Naive thymus-derived CD8-positive, alpha-beta T cell (primary cell): Measurements from ENCODE around the gene DESI1. TPM values are rescaled to one million over a fixed set of nuclear protein-coding genes. Genes with fewer than 3 reads are reported as not detected.
"Not testable (repeated sequence)": the region's sequence is repeated elsewhere in the genome, so short reads cannot be mapped to it uniquely, and the experiment has no call there.

ENCODE experiments used
- ATAC-seq, 2 donors: fragments of 150-1000 bp; cut with Tn5 transposase in 1 of 2; sonication (Bioruptor Pico), chemical (Tn5 transposase) in 1 of 2; 1 replicate in 1 of 2; 2 replicates in 1 of 2; pipeline ENCODE4 v1.10.0; 2021; ENCODE audit warnings: mild to moderate bottlenecking in 2 of 2, moderate library complexity in 2 of 2
- POLR2A ChIA-PET: fragments of 350-600 bp; sonication (Branson Sonifier 250); formaldehyde crosslinking; loops from one replicate; lab custom pipeline; 2021; ENCODE audit warnings: antibody characterized with exemption; lab: Charles Lee
- DNase-seq, 10 donors: peaks; one replicate each; pipeline versions ENCODE4 v3.0.0 to v3.0.0-alpha.2; 2020 to 2022
- H3K27ac Mint-ChIP-seq, 10 donors: one replicate each; pipeline ENCODE4 v1.8.0; 2020 to 2022; ENCODE audit warnings: mild to moderate bottlenecking in 10 of 10, mixed read lengths in 10 of 10, moderate library complexity in 4 of 10, inconsistent platforms in 1 of 10
- H3K27me3 Mint-ChIP-seq, 5 donors: one replicate each; pipeline ENCODE4 v1.8.0; 2021 to 2022; ENCODE audit warnings: mixed read lengths in 5 of 5
- H3K36me3 Mint-ChIP-seq, 3 donors: one replicate each; pipeline ENCODE4 v1.8.0; 2020 to 2022; ENCODE audit warnings: mixed read lengths in 3 of 3, mild to moderate bottlenecking in 2 of 3, inconsistent platforms in 1 of 3
- H3K4me1 Mint-ChIP-seq, 4 donors: one replicate each; pipeline ENCODE4 v1.8.0; 2021 to 2022; ENCODE audit warnings: mixed read lengths in 4 of 4
- H3K4me3 Mint-ChIP-seq, 10 donors: one replicate each; pipeline ENCODE4 v1.8.0; 2020 to 2022; ENCODE audit warnings: mild to moderate bottlenecking in 10 of 10, mixed read lengths in 10 of 10, moderate library complexity in 6 of 10, inconsistent platforms in 1 of 10
- H3K9me3 Mint-ChIP-seq, 9 donors: one replicate each; pipeline ENCODE4 v1.8.0; 2020 to 2022; ENCODE audit warnings: mixed read lengths in 9 of 9, mild to moderate bottlenecking in 3 of 9, inconsistent platforms in 1 of 9, moderate library complexity in 1 of 9
- polyA plus RNA-seq, 3 donors: library from polyadenylated mRNA; unstranded; fragments of 300-500 nt; fragmentation: Illumina TruSeq; gene quantifications; one replicate each; pipeline ENCODE4 v1.2.3, GENCODE V29; 2021
- total RNA-seq, 8 experiments: library from RNA in 2 of 8; stranded (reverse) in 2 of 8; gene quantifications; one replicate each; pipeline ENCODE4 v1.2.3 and lab custom pipeline; 2021 to 2026

The DESI1 gene
- total and polyA plus RNA-seq, 5 experiments from 2014 or later = 7.5 to 29.3 (median 13.9) TPM

DNA sequence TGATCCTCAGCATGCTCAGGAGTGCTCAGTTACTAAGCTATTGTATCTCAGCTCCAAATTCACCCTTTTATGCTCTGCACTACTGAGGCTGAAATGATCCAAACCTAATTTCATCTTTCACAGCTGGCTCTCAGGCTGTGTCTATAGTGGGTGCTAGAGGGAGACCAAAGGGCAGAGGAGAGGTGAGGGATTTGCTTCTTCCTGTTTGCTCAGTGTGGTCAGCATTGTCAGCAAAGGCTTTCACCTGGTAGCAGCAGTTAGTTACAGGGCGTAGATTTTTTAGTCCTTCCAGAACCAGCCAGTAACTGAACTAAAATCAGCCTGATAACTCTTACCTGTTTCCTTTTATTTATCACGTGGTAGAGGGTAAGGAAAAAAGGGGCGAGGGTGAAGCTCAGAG is 33.5 kb upstream of the DESI1 start:
- no peaks in the 10 kb centered on the region for H3K9me3 Mint-ChIP-seq
- no peak overlapping the region for H3K27ac Mint-ChIP-seq

DNA sequence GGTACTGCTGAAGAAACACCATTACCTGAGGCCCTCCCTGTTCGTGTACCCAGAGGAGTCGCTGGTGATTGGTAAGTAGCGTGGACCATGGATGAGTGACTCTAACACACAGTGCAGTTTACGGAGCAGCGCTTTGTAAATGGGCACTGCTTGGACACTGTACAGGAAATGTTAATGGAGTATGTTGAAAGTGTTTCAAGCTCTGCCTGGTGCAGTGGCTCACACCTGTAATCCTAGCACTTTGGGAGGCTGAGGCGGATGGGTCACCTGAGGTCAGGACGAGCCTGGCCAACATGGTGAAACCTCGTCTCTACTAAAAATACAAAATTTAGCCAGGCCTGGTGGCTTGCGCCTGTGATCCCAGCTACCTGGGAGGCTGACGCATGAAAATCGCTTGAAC is 30.0 kb upstream of the DESI1 start:
- Mint-ChIP-seq H3K27ac (no peak overlapping the region), H3K27me3 (no peaks in the 10 kb centered on the region), H3K36me3 (peaks cover 0 to 91% (median 13%) of the 10 kb centered on the region in 3 donors), H3K9me3 (no peaks in the 10 kb centered on the region), H3K4me3 (no peak overlapping the region), H3K4me1 (peaks cover 4 to 11% (median 8%) of the 10 kb centered on the region in 4 donors)
- POLR2A ChIA-PET = interaction anchor here (0.6 kb wide), 1 partner anchor 150 kb away, joined by 5 read pairs; no protein-coding TSS in a partner anchor
- ATAC-seq = no peak
- DNase-seq = no peak

More for the DNA sequence above, 33.5 kb upstream of the DESI1 start:
- DNase-seq = no peak
- POLR2A ChIA-PET = no interaction called here
- Mint-ChIP-seq H3K4me3 (no peak overlapping the region), H3K36me3 (peaks cover 0 to 92% (median 14%) of the 10 kb centered on the region in 3 donors), H3K4me1 (peaks cover 0 to 4% (median 1%) of the 10 kb centered on the region in 4 donors), H3K27me3 (no peaks in the 10 kb centered on the region)
- ATAC-seq = no peak

DNA sequence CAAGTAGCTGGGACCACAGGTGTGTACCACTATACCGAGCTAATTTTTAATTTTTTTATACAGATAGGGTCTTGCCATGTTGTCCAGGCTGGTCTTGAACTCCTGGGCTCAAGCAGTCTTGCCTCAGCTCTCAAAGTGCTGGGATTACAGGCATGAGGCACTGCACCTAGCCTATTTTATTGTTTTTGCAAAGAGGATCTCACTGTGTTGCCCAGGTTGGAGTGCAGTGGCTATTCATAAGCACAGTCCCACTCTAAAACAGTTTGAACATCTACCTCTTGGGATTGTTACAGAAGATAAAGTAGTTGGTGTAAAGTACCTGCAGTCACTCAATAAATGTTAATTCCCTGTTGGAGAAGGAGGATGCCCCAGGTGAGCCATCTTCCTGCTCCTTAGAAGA is 29.4 kb upstream of the DESI1 start:
- H3K9me3 Mint-ChIP-seq = no peaks in the 10 kb centered on the region
- H3K27ac Mint-ChIP-seq = peak overlapping the region in 2 of 10 donors; percentile 44 to 55
- ATAC-seq (no peak), DNase-seq (no peak)
- no peak overlapping the region for H3K4me3 Mint-ChIP-seq
- no peaks in the 10 kb centered on the region for H3K27me3 Mint-ChIP-seq
- POLR2A ChIA-PET = no interaction called here
- H3K36me3 Mint-ChIP-seq = peaks cover 0 to 92% (median 13%) of the 10 kb centered on the region in 3 donors
- H3K4me1 Mint-ChIP-seq = peaks cover 4 to 11% (median 8%) of the 10 kb centered on the region in 4 donors

DNA sequence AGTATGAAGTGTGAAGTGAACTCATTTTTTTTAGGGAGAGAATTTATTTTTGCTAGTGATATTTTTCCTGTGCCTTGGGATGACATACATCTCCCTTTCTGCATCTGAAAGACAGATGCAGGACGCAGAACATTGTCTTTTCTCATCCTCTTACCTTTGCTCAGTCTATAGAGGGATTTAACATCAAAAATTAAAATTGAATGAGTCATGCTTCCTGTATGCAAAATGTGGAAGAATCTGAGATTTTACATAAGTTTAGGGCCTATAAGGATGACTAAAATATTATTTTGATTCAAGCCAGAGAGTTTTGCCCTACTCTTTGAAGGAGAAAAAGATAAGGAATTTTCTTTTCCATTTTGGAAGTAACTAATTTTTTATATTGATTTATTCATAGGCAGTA is 27.6 kb upstream of the DESI1 start:
- H3K27me3 Mint-ChIP-seq = no peaks in the 10 kb centered on the region
- peak overlapping the region in 5 of 10 donors; percentile 22 to 53 (median 29) for H3K27ac Mint-ChIP-seq
- POLR2A ChIA-PET = no interaction called here
- no peak overlapping the region for H3K4me3 Mint-ChIP-seq
- no peak for DNase-seq
- H3K4me1 Mint-ChIP-seq = peaks cover 4 to 13% (median 8%) of the 10 kb centered on the region in 4 donors
- H3K9me3 Mint-ChIP-seq = no peaks in the 10 kb centered on the region
- peaks cover 0 to 89% (median 7%) of the 10 kb centered on the region in 3 donors for H3K36me3 Mint-ChIP-seq
- no peak for ATAC-seq

DNA sequence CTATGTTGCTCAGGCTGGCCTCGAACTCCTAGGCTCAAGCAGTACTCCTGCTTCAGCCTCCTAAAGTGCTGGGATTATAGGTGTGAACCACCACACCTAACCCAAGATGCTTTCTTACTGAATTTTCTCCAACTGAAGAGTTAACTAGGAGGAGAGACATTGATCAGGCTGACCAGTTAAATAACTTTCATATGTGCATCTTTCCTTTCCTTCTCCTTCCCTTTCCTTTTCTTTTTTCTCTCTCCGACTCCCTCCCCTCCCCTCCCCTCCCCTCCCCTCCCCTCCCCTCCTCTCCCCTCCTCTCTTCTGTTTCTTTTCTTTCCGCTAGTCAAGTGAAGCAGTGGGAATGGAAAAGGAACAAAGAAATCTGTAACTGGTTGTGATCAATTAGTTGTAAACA is 26.9 kb upstream of the DESI1 start:
- H3K36me3 Mint-ChIP-seq = peaks cover 0 to 89% (median 7%) of the 10 kb centered on the region in 3 donors
- DNase-seq (no peak), ATAC-seq (no peak)
- POLR2A ChIA-PET = interaction anchor here (1.0 kb wide), 1 partner anchor 10 kb away, joined by 3 read pairs; no protein-coding TSS in a partner anchor
- H3K27ac Mint-ChIP-seq = peak overlapping the region in 1 of 10 donors; percentile 53
- H3K27me3 Mint-ChIP-seq = no peaks in the 10 kb centered on the region
- peaks cover 4 to 10% (median 8%) of the 10 kb centered on the region in 4 donors for H3K4me1 Mint-ChIP-seq
- H3K9me3 Mint-ChIP-seq = no peaks in the 10 kb centered on the region
- H3K4me3 Mint-ChIP-seq = no peak overlapping the region

DNA sequence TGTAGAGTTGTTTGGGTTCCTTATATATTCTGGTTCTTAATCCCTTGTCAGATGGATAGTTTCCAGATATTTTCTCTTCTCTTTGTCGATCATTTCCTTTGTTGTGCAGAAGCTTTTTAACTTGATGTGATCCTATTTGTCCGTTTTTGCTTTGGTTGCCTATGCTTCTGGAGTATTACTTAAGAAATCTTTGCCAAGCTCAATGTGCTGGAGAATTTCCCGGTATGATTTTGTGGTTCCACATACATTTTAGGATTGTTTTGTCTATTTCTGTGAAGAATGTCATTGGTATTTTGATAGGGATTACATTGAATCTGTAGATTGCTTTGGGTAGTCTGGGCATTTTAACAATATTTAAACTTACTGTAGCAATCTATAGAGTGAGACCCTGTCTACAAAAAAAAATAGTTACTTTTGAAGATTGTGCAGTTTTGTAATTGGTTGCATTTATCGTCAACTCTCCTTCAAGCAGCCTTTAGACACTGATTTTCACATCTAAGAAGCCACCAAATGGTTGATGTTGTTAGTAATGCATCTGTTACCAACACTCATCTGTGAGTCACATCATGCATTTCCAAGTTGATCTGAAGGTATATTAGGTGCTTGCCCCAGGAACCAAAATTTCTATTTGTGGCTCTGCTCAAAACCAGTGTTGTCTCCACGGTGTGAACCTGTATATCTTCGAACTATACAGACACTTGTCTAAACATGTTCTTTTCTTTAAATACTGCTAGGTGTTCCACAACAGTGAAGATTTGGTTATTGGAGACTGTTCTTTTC is 21.7 kb upstream of the DESI1 start:
- H3K4me1 Mint-ChIP-seq = peaks cover 0 to 16% (median 7%) of the 10 kb centered on the region in 4 donors
- ATAC-seq (no peak), DNase-seq (no peak)
- H3K9me3 Mint-ChIP-seq = no peaks in the 10 kb centered on the region
- H3K36me3 Mint-ChIP-seq = peaks cover 6 to 87% (median 19%) of the 10 kb centered on the region in 3 donors
- POLR2A ChIA-PET = no interaction called here
- H3K27me3 Mint-ChIP-seq = no peaks in the 10 kb centered on the region
- H3K4me3 Mint-ChIP-seq = no peak overlapping the region
- peak overlapping the region in 3 of 10 donors; percentile 9 to 44 (median 25) for H3K27ac Mint-ChIP-seq

DNA sequence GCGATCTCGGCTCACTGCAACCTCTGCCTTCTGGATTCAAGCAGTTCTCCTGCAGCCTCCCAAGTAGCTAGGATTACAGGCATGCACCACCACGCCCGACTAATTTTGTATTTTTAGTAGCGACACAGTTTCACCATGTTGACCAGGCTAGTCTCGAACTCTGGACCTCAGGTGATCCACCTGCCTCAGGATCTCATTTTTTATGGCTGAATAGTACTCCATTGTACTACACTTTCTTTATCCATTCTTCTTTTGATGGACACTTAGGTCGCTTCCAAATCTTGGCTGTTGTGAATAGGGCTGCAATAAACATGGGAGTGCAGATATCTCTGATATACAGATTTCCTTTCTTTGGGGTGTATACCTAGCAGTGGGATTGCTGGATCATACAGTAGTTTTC is 21.0 kb upstream of the DESI1 start:
- no peak overlapping the region for H3K4me3 Mint-ChIP-seq
- H3K36me3 Mint-ChIP-seq = peaks cover 6 to 88% (median 21%) of the 10 kb centered on the region in 3 donors
- no peaks in the 10 kb centered on the region for H3K9me3 Mint-ChIP-seq
- peak overlapping the region in 3 of 10 donors; percentile 25 to 44 (median 35) for H3K27ac Mint-ChIP-seq
- H3K27me3 Mint-ChIP-seq = no peaks in the 10 kb centered on the region
- DNase-seq (no peak), ATAC-seq (no peak)
- H3K4me1 Mint-ChIP-seq = peaks cover 0 to 15% (median 7%) of the 10 kb centered on the region in 4 donors
- POLR2A ChIA-PET = no interaction called here

DNA sequence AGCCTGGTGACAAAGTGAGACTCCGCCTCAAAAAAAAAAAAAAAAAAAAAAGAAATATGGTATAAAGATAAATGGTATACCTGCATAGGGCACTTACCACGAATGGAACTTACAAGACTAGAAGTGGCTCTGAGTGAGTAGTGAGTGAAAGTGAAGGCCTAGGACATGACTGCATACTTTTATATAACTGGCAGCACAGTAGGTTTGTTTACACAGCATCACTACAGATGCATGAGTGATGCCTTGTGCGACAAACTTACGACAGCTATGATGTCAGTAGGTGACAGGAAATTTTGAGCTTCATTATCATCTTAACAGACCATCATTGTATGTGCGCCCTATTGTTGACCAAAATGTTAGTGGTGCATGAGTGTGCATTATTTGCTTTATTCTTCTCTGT is 17.9 kb upstream of the DESI1 start:
- no peaks in the 10 kb centered on the region for H3K9me3 Mint-ChIP-seq

DNA sequence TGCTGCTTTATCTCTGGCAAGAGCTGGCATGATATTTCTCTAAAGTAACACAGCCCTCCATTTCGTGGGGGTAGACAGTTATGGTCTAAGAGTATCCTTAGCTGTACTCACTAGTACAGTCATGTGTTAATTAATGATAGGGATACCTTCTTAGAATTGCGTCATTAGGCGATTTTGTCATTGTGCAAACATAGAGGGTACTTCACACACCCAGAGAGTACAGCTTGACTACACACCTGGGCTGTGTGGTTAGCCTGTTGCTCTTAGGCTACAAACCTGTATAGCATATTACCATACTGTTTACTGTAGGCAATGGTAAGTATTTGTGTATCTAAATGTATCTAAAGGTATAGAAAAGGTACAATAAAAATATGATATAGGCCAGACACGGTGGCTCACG is 17.3 kb upstream of the DESI1 start:
- H3K4me1 Mint-ChIP-seq = peaks cover 3 to 18% (median 12%) of the 10 kb centered on the region in 4 donors
- H3K4me3 Mint-ChIP-seq = no peak overlapping the region
- H3K27ac Mint-ChIP-seq = no peak overlapping the region
- POLR2A ChIA-PET = interaction anchor here (0.6 to 0.7 kb wide), 2 partner anchors 16 to 195 kb away, joined by 3 to 7 read pairs; partner anchors contain the start of gene SREBF2
- H3K36me3 Mint-ChIP-seq = peaks cover 6 to 89% (median 18%) of the 10 kb centered on the region in 3 donors
- H3K9me3 Mint-ChIP-seq = no peaks in the 10 kb centered on the region
- H3K27me3 Mint-ChIP-seq = no peaks in the 10 kb centered on the region
- ATAC-seq (no peak), DNase-seq (no peak)

More for the DNA sequence above, 17.9 kb upstream of the DESI1 start:
- ATAC-seq (no peak), DNase-seq (no peak)
- Mint-ChIP-seq H3K4me3 (no peak overlapping the region), H3K27ac (no peak overlapping the region), H3K36me3 (peaks cover 6 to 87% (median 18%) of the 10 kb centered on the region in 3 donors), H3K4me1 (peaks cover 0 to 18% (median 11%) of the 10 kb centered on the region in 4 donors), H3K27me3 (no peaks in the 10 kb centered on the region)
- POLR2A ChIA-PET = interaction anchor here (0.6 to 0.7 kb wide), 2 partner anchors 39 to 194 kb away, joined by 3 to 7 read pairs; partner anchors contain the start of gene SREBF2

DNA sequence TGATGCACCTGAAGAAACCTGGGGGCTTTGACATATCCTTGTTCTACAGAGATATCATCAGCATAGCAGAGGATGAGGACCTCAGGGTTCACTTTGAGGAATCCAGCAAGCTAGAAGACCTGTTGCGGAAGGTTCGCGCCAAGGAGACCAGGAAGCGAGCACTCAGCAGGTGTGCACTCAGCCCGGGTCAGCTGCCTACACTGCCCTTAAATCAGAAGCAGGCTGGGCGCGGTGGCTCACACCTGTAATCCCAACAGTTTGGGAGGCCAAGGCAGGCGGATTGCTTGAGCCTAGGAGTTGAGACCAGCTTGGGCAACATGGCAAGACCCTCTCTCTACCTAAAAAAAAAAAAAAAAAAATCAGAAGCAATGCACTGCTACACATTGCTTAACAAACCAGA is 16.8 kb upstream of the DESI1 start:
- not testable (repeated sequence) for H3K4me3 Mint-ChIP-seq, ATAC-seq, H3K9me3 Mint-ChIP-seq, H3K27ac Mint-ChIP-seq, H3K27me3 Mint-ChIP-seq, DNase-seq
- POLR2A ChIA-PET = interaction anchor here (0.6 kb wide), 1 partner anchor 16 kb away, joined by 3 read pairs; no protein-coding TSS in a partner anchor
- peaks cover 6 to 89% (median 18%) of the 10 kb centered on the region in 3 donors for H3K36me3 Mint-ChIP-seq
- peaks cover 3 to 18% (median 12%) of the 10 kb centered on the region in 4 donors for H3K4me1 Mint-ChIP-seq

DNA sequence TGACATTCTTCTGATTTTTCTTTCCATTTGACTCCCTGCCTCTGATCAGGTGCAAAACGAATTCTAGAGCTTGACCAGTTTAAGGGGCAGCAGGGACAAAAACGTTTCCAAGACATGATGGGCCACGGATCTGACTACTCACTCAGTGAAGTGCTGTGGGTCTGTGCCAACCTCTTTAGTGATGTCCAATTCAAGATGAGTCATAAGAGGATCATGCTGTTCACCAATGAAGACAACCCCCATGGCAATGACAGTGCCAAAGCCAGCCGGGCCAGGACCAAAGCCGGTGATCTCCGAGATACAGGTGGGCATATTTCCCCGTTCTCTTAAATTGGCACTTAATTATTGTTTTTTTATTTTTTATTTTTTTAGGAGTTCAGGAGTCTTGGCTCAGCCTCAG is 15.6 kb upstream of the DESI1 start:
- no peak overlapping the region for H3K4me3 Mint-ChIP-seq
- POLR2A ChIA-PET = no interaction called here
- ATAC-seq = no peak

DNA sequence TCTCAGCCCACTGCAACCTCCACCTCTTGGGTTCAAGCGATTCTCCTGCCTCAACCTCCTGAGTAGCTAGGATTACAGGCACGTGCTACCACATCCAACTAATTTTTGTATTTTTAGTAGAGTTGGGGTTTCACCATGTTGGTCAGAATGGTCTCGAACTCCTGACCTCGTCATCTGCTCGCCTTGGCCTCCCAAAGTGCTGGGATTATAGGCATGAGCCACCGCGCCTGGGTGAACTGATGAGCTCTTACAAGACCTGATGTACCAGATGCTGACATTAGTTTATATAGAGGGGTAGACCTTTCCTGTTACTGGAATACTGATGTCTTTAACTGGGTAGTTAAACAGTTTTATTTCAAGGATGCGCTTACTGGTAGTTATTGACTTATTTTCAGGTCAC is 13.8 kb upstream of the DESI1 start:
- not testable (repeated sequence) for DNase-seq, H3K27ac Mint-ChIP-seq, ATAC-seq, H3K4me3 Mint-ChIP-seq, H3K9me3 Mint-ChIP-seq, H3K27me3 Mint-ChIP-seq
- Mint-ChIP-seq H3K36me3 (peaks cover 0 to 81% (median 19%) of the 10 kb centered on the region in 3 donors), H3K4me1 (peaks cover 2 to 10% (median 5%) of the 10 kb centered on the region in 4 donors)
- POLR2A ChIA-PET = interaction anchor here (0.5 kb wide), 1 partner anchor 343 kb away, joined by 3 read pairs; no protein-coding TSS in a partner anchor

More for the DNA sequence above, 15.6 kb upstream of the DESI1 start:
- no peaks in the 10 kb centered on the region for H3K27me3 Mint-ChIP-seq
- peaks cover 0 to 89% (median 13%) of the 10 kb centered on the region in 3 donors for H3K36me3 Mint-ChIP-seq
- peak overlapping the region in 1 of 10 donors; percentile 2 for H3K27ac Mint-ChIP-seq
- H3K9me3 Mint-ChIP-seq = no peaks in the 10 kb centered on the region
- H3K4me1 Mint-ChIP-seq = peaks cover 2 to 11% (median 7%) of the 10 kb centered on the region in 4 donors
- no peak for DNase-seq

DNA sequence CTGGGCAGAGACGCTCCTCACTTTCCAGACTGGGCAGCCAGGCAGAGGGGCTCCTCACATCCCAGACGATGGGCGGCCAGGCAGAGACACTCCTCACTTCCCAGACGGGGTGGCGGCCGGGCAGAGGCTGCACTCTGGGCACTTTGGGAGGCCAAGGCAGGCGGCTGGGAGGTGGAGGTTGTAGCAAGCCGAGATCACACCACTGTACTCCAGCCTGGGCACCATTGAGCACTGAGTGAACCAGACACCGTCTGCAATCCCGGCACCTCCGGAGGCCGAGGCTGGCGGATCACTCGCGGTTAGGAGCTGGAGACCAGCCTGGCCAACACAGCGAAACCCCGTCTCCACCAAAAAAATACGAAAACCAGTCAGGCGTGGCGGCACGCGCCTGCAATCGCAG is 10.8 kb upstream of the DESI1 start:
- H3K27ac Mint-ChIP-seq = peak overlapping the region in 1 of 10 donors; percentile 48
- H3K27me3 Mint-ChIP-seq, POLR2A ChIA-PET, H3K4me3 Mint-ChIP-seq, ATAC-seq, DNase-seq, H3K9me3 Mint-ChIP-seq: not testable (repeated sequence)
- H3K4me1 Mint-ChIP-seq = peaks cover 10 to 28% (median 16%) of the 10 kb centered on the region in 4 donors
- H3K36me3 Mint-ChIP-seq = peaks cover 4 to 89% (median 25%) of the 10 kb centered on the region in 3 donors
